Measurements from ENCODE around the gene AADAT. TPM values are rescaled to one million over a fixed set of nuclear protein-coding genes. Genes with fewer than 3 reads are reported as not detected.
"Not testable (repeated sequence)": the region's sequence is repeated elsewhere in the genome, so short reads cannot be mapped to it uniquely, and the experiment has no call there.

Gene AADAT
- total RNA-seq, 4 donors from 2014 or later = 0.33 to 1.4 (median 0.82) TPM

GRCh38 chr4:170049766-170050165 is 40.0 kb downstream of the AADAT start:
- Histone ChIP-seq H3K27ac (no peak overlapping the region), H3K9me3 (no peaks in the 10 kb centered on the region), H3K4me3 (no peak overlapping the region), H3K4me1 (no peaks in the 10 kb centered on the region), H3K36me3 (no peaks in the 10 kb centered on the region), H3K27me3 (no peaks in the 10 kb centered on the region)
- DNase-seq (no peak), ATAC-seq (no peak)
- TF ChIP-seq POLR2A (IDR thresholded peaks at IDR 0.05) (no peak), CTCF (IDR thresholded peaks at IDR 0.05 in 4 of 5, conservative IDR thresholded peaks at IDR 0.05 in 1 of 5) (no peak)
- intact Hi-C loops (cut with DNase I; ENCODE audit: low total_unique reads) (loop anchor here (2.0 to 5.0 kb wide), 2 partner anchors 147 to 437 kb away; partner anchors contain the start of gene NEK1), in situ Hi-C loops (cut with MboI; ENCODE audit: low sequenced_read_pairs in 4 of 4) (loop anchor here (5.0 to 25.0 kb wide), 5 partner anchors 155 to 437 kb away; partner anchors contain the start of genes NEK1 (in 4 of the 4) and CLCN3 (in 3 of the 4))

- no peak for ATAC-seq
- intact Hi-C loops (cut with DNase I; ENCODE audit: low total_unique reads) (loop anchor here (1.0 to 5.0 kb wide), 3 partner anchors 146 to 435 kb away; partner anchors contain the start of gene NEK1), in situ Hi-C loops (cut with MboI; ENCODE audit: low sequenced_read_pairs in 4 of 4) (loop anchor here (5.0 to 25.0 kb wide), 5 partner anchors 153 to 436 kb away; partner anchors contain the start of genes NEK1 (in 4 of the 4) and CLCN3 (in 3 of the 4))
- DNase-seq = peak in 1 of 2 donors; percentile 15
- no peaks in the 10 kb centered on the region for H3K36me3 ChIP-seq
- TF ChIP-seq CTCF (IDR thresholded peaks at IDR 0.05 in 4 of 5, conservative IDR thresholded peaks at IDR 0.05 in 1 of 5) (peak; percentile 67 to 80 (median 71)), POLR2A (IDR thresholded peaks at IDR 0.05) (no peak)
- no peak overlapping the region for H3K4me3 ChIP-seq
- H3K4me1 ChIP-seq = no peaks in the 10 kb centered on the region
- H3K27me3 ChIP-seq = no peaks in the 10 kb centered on the region
- no peak overlapping the region for H3K27ac ChIP-seq
- H3K9me3 ChIP-seq = no peaks in the 10 kb centered on the region
Measured at GRCh38 chr4:170047771-170048354, 41.9 kb downstream of the AADAT start.

- intact Hi-C loops (cut with DNase I; ENCODE audit: low total_unique reads) (loop anchor here (5.0 kb wide), 1 partner anchor 144 kb away; no protein-coding TSS in a partner anchor), in situ Hi-C loops (cut with MboI; ENCODE audit: low sequenced_read_pairs in 4 of 4) (loop anchor here (5.0 to 25.0 kb wide), 5 partner anchors 151 to 434 kb away; partner anchors contain the start of genes NEK1 (in 4 of the 4) and CLCN3 (in 3 of the 4))
- not testable (repeated sequence) for H3K36me3 ChIP-seq, H3K27me3 ChIP-seq, H3K4me1 ChIP-seq, H3K9me3 ChIP-seq, H3K27ac ChIP-seq, H3K4me3 ChIP-seq, ATAC-seq, DNase-seq
Measured at GRCh38 chr4:170046156-170046555, 43.6 kb downstream of the AADAT start.

- intact Hi-C loops (cut with DNase I; ENCODE audit: low total_unique reads) = no loop called here
- H3K9me3 ChIP-seq = no peaks in the 10 kb centered on the region
- ATAC-seq = no peak
Measured at GRCh38 chr4:170040031-170040680, 49.6 kb downstream of the AADAT start.

More at GRCh38 chr4:170040031-170040680, 49.6 kb downstream of the AADAT start:
- no peaks in the 10 kb centered on the region for H3K4me1 ChIP-seq
- no peaks in the 10 kb centered on the region for H3K27me3 ChIP-seq
- no peaks in the 10 kb centered on the region for H3K36me3 ChIP-seq
- no peak overlapping the region for H3K4me3 ChIP-seq
- in situ Hi-C loops (cut with MboI; ENCODE audit: low sequenced_read_pairs in 4 of 4) = loop anchor here (5.0 to 25.0 kb wide), 5 partner anchors 145 to 428 kb away; partner anchors contain the start of genes NEK1 (in 4 of the 4) and CLCN3 (in 3 of the 4)
- no peak for DNase-seq
- TF ChIP-seq CTCF (IDR thresholded peaks at IDR 0.05 in 4 of 5, conservative IDR thresholded peaks at IDR 0.05 in 1 of 5) (no peak), POLR2A (IDR thresholded peaks at IDR 0.05) (no peak)
- H3K27ac ChIP-seq = no peak overlapping the region

All from gastrocnemius medialis (tissue), 4 donors.